IMR-90 (cell line): ENCODE results near the gene TMEM139. TPM values are rescaled to one million over a fixed set of nuclear protein-coding genes. Genes with fewer than 3 reads are reported as not detected.

Source experiments
- ATAC-seq: fragments of 200-7000 bp; cut with Tn5 transposase; 2 replicates; pipeline ENCODE4 v1.9.1; 2020; ENCODE audit warnings: low read depth, mild to moderate bottlenecking, moderate library complexity
- BruUV-seq: library from RNA; stranded (reverse); fragments of 400-500 nt; replicated peaks from 2 replicates; lab custom pipeline; 2021; lab: Mats Ljungman, UMichigan
- CTCF ChIA-PET: fragments of 300-600 bp; formaldehyde crosslinking; extraction: SDS; loops from one replicate; lab custom pipeline; 2021; ENCODE audit warnings: antibody characterized with exemption; lab: Yijun Ruan, JAX
- POLR2A ChIA-PET: fragments of 300-600 bp; sonication (Branson Sonifier 250); formaldehyde crosslinking; loops from one replicate; lab custom pipeline; 2022; ENCODE audit warnings: antibody characterized with exemption; ENCODE audit not compliant: unreplicated experiment; lab: Charles Lee
- DNase-seq: peaks from one replicate; pipeline ENCODE4 v3.0.0; 2013
- H2AFZ ChIP-seq: replicated peaks from 2 replicates; pipeline ENCODE3; 2013; ENCODE audit warnings: low read length, mild to moderate bottlenecking; ENCODE audit not compliant: poor library complexity
- H2AK5ac ChIP-seq: 2 replicates; pipeline ENCODE4 v1.6.1; 2013; ENCODE audit warnings: low read depth, low read length, inconsistent platforms
- H2AK9ac ChIP-seq: replicated peaks from 2 replicates; pipeline ENCODE3; 2013; ENCODE audit warnings: mild to moderate bottlenecking, low read depth, low read length, moderate library complexity; ENCODE audit not compliant: poor library complexity
- H2BK120ac ChIP-seq: 2 replicates; pipeline ENCODE4 v1.6.1; 2013; ENCODE audit warnings: low read depth, low read length, inconsistent platforms
- H2BK15ac ChIP-seq: 3 replicates; pipeline ENCODE4 v1.6.1; 2013; ENCODE audit warnings: low read depth, low read length, inconsistent platforms
- H2BK20ac ChIP-seq: 2 replicates; pipeline ENCODE4 v1.6.1; 2013; ENCODE audit warnings: low read depth, mild to moderate bottlenecking, inconsistent platforms, low read length, moderate library complexity
- H2BK5ac ChIP-seq: 2 replicates; pipeline ENCODE4 v1.6.1; 2013; ENCODE audit warnings: mild to moderate bottlenecking, low read depth, low read length, inconsistent platforms; ENCODE audit not compliant: poor library complexity, severe bottlenecking
- H3K14ac ChIP-seq: replicated peaks from 2 replicates; pipeline ENCODE4 v1.6.1; 2013; ENCODE audit warnings: low read depth, low read length, inconsistent platforms
- H3K18ac ChIP-seq: 2 replicates; pipeline ENCODE4 v1.6.1; 2013; ENCODE audit warnings: low read depth, low read length, control low read depth
- H3K23ac ChIP-seq: 2 replicates; pipeline ENCODE4 v1.6.1; 2013; ENCODE audit warnings: low read depth, low read length, inconsistent platforms
- H3K27ac ChIP-seq: 2 replicates; pipeline ENCODE4 v1.5.1; 2013; ENCODE audit warnings: mild to moderate bottlenecking, control low read depth, low read length; ENCODE audit not compliant: insufficient read depth
- H3K27me3 ChIP-seq: 2 replicates; pipeline ENCODE4 v1.6.1; 2013; ENCODE audit warnings: low read length; ENCODE audit not compliant: control insufficient read depth, insufficient read depth
- H3K36me3 ChIP-seq: 2 replicates; pipeline ENCODE4 v1.6.1; 2013; ENCODE audit warnings: low read length, mixed read lengths; ENCODE audit not compliant: control insufficient read depth, insufficient read depth
- H3K4ac ChIP-seq: 2 replicates; pipeline ENCODE4 v1.6.1; 2013; ENCODE audit warnings: low read depth, low read length, inconsistent platforms
- H3K4me1 ChIP-seq: 2 replicates; pipeline ENCODE4 v1.6.1; 2013; ENCODE audit warnings: low read length, mixed read lengths; ENCODE audit not compliant: control insufficient read depth, insufficient read depth
- H3K4me2 ChIP-seq: 2 replicates; pipeline ENCODE4 v1.6.1; 2013; ENCODE audit warnings: low read depth, mild to moderate bottlenecking, control low read depth, low read length, moderate library complexity
- H3K4me3 ChIP-seq: 2 replicates; pipeline ENCODE4 v1.5.1; 2013; ENCODE audit warnings: low read depth, mild to moderate bottlenecking, control low read depth, low read length, moderate library complexity; ENCODE audit not compliant: insufficient read depth
- H3K56ac ChIP-seq: 2 replicates; pipeline ENCODE4 v1.6.1; 2013; ENCODE audit warnings: low read length, inconsistent platforms; ENCODE audit not compliant: insufficient read depth; ENCODE audit errors: extremely low read depth
- H3K79me1 ChIP-seq, 2 experiments: 2 replicates each; pipeline ENCODE4 v1.6.1; 2013; ENCODE audit warnings: low read length in 2 of 2, inconsistent platforms in 1 of 2, low read depth in 1 of 2
- H3K9ac ChIP-seq: 2 replicates; pipeline ENCODE4 v1.6.1; 2013; ENCODE audit warnings: low read depth, low read length, control low read depth
- H3K9me1 ChIP-seq: 2 replicates; pipeline ENCODE4 v1.6.1; 2013; ENCODE audit warnings: low read length, inconsistent platforms; ENCODE audit not compliant: insufficient read depth
- H3K9me3 ChIP-seq: 2 replicates; pipeline ENCODE4 v1.6.1; 2013; ENCODE audit warnings: low read length; ENCODE audit not compliant: control insufficient read depth, insufficient read depth
- H4K20me1 ChIP-seq: 2 replicates; pipeline ENCODE4 v1.6.1; 2013; ENCODE audit warnings: low read length, inconsistent platforms; ENCODE audit not compliant: insufficient read depth
- H4K5ac ChIP-seq: 2 replicates; pipeline ENCODE4 v1.6.1; 2013; ENCODE audit warnings: mild to moderate bottlenecking, low read depth, low read length, control low read depth
- H4K8ac ChIP-seq, 2 experiments: 2 replicates each; pipeline ENCODE4 v1.6.1; 2013; ENCODE audit warnings: low read depth in 2 of 2, low read length in 2 of 2, control low read depth in 1 of 2, inconsistent platforms in 1 of 2
- H4K91ac ChIP-seq: 2 replicates; pipeline ENCODE4 v1.6.1; 2013; ENCODE audit warnings: low read depth, low read length, inconsistent platforms; ENCODE audit not compliant: insufficient read depth
- BHLHE40 ChIP-seq: fragments of 150-350 bp; IDR thresholded peaks from 2 replicates; pipeline ENCODE4 v1.6.1; 2016; ENCODE audit warnings: mild to moderate bottlenecking, low read depth, low read length
- WGBS, 2 experiments: methylation state at CpG; one replicate each; pipeline versions ENCODE4 v1.1.5 to v1.1.7; 2013; ENCODE audit warnings: missing lambda C conversion rate in 2 of 2; ENCODE audit not compliant: insufficient read length in 1 of 2; ENCODE audit errors: extremely low coverage in 2 of 2; 5-methylcytosine and 5-hydroxymethylcytosine counted together
- dilution Hi-C: fragments of 300-500 bp; cut with HindIII; formaldehyde crosslinking; loops from one replicate; pipeline ENCODE4 v1.14.3; 2018; ENCODE audit warnings: low sequenced_read_pairs; ENCODE audit not compliant: unreplicated experiment
- in situ Hi-C: fragments of 300-500 bp; cut with MboI; formaldehyde crosslinking; loops from 3 replicates; pipeline ENCODE4 v1.14.3; 2019; ENCODE audit warnings: low sequenced_read_pairs, inconsistent platforms, mixed read lengths
- intact Hi-C: fragments of 100-400 bp; cut with micrococcal nuclease; formaldehyde crosslinking; loops from 2 replicates; pipeline ENCODE4 v1.10.0; 2022
- polyA plus RNA-seq, 3 experiments: library from polyadenylated mRNA; depleted of rRNA; stranded (reverse); fragments of >200 nt; gene quantifications; 2 replicates each; pipeline ENCODE4 v1.2.3, GENCODE V29; 2012; ENCODE audit warnings: low replicate concordance in 1 of 3
- total RNA-seq: library from RNA; depleted of rRNA; stranded (reverse); fragments of >200 nt; gene quantifications from 2 replicates; pipeline ENCODE4 v1.2.3, GENCODE V29; 2012

The TMEM139 gene
- total and polyA plus RNA-seq, 2 of the 4 experiments (the other 2 are of a cell fraction), result 0.07 TPM; not detected in 1

DNA sequence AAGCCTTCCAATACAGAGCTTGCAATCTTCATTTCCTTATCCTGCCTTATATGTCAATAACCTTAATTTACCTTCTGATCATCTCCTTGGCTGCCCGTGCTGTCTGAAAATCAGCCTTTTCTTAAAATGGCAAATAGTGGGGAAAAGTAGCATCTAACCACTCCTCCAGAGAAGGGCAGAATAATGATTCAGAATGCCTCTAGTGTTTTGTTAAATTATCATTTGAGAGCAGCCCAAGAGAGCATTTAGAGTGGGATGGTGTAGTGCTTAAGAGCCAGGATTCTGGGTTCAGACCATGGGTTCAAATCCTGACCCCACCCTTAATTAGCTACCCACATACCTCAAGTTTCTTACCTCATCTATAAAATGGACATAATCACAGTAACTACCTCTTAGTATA, 4.6 kb upstream of the TMEM139 start:
- no peaks in the 10 kb centered on the region for H3K27me3 ChIP-seq
- H2AK5ac ChIP-seq, result no peak overlapping the region
- ATAC-seq (no peak), DNase-seq (no peak)
- intact Hi-C loops, result no loop called here
- no peak overlapping the region for H2BK120ac ChIP-seq
- no peak overlapping the region for H2BK15ac ChIP-seq
- no peak overlapping the region for H4K5ac ChIP-seq
- ChIA-PET CTCF (interaction anchor here (0.9 kb wide), 1 partner anchor 19 kb away, joined by 3 read pairs; no protein-coding TSS in a partner anchor), POLR2A (no interaction called here)
- no peaks in the 10 kb centered on the region for H3K9me3 ChIP-seq
- no peak overlapping the region for H3K4me2 ChIP-seq
- no peak overlapping the region for H3K27ac ChIP-seq
- no peak overlapping the region for H3K56ac ChIP-seq
- H3K4me1 ChIP-seq, result no peaks in the 10 kb centered on the region
- H3K14ac ChIP-seq, result no peak overlapping the region
- no peak overlapping the region for H4K8ac ChIP-seq
- no peaks in the 10 kb centered on the region for H3K36me3 ChIP-seq
- in situ Hi-C loops, result no loop called here
- BruUV-seq, result no TSS peak
- no CpG with 5 or more reads among the region's 1 CpG for WGBS, 2 experiments
- no peaks in the 10 kb centered on the region for H3K9me1 ChIP-seq
- H3K23ac ChIP-seq, result no peak overlapping the region
- no peak overlapping the region for H2AK9ac ChIP-seq
- no peaks in the 10 kb centered on the region for H3K79me1 ChIP-seq
- no peak overlapping the region for H4K91ac ChIP-seq
- H3K4ac ChIP-seq, result no peak overlapping the region
- H3K9ac ChIP-seq, result no peak overlapping the region
- no peak overlapping the region for H3K18ac ChIP-seq
- no peak overlapping the region for H2BK20ac ChIP-seq
- no peak overlapping the region for H3K4me3 ChIP-seq
- H4K20me1 ChIP-seq, result no peaks in the 10 kb centered on the region
- no peak for TF ChIP-seq BHLHE40
- H2BK5ac ChIP-seq, result no peak overlapping the region
- H2AFZ ChIP-seq, result no peak overlapping the region
- dilution Hi-C loops, result no loop called here
